HepG2 (cell line): ENCODE measurements around the gene PGP. TPM values are rescaled to one million over a fixed set of nuclear protein-coding genes. Genes with fewer than 3 reads are reported as not detected.

Experiments used
- HMGXB3 ChIP-seq: sonication (generic); formaldehyde crosslinking; IDR thresholded peaks from 2 replicates; pipeline ENCODE4 v1.4.0; 2020; ENCODE audit warnings: missing genetic modification reagents, borderline replicate concordance
- ZBTB40 ChIP-seq, 2 experiments: fragments of 450-650 bp in 1 of 2; sonication (generic) in 1 of 2; formaldehyde crosslinking in 1 of 2; IDR thresholded peaks; 2 replicates each; pipeline versions ENCODE4 v1.6.1 to v1.8.0; 2016 to 2022; ENCODE audit warnings: antibody characterized with exemption in 1 of 2, mild to moderate bottlenecking in 1 of 2, missing genetic modification reagents in 1 of 2
- ZHX2 ChIP-seq, 2 experiments: sonication (generic) in 1 of 2; formaldehyde crosslinking in 1 of 2; IDR thresholded peaks; 2 replicates each; pipeline versions ENCODE4 v1.6.1 to v1.9.0; 2014 to 2022; ENCODE audit warnings: antibody characterized with exemption in 1 of 2, borderline replicate concordance in 1 of 2, inconsistent platforms in 1 of 2, low read depth in 1 of 2, missing genetic modification reagents in 1 of 2
- ZMYM2 ChIP-seq: sonication (generic); formaldehyde crosslinking; IDR thresholded peaks from 2 replicates; pipeline ENCODE4 v1.8.0; 2022; ENCODE audit warnings: mild to moderate bottlenecking, missing genetic modification reagents
- ZNF263 ChIP-seq: sonication (generic); formaldehyde crosslinking; IDR thresholded peaks from 2 replicates; pipeline ENCODE4 v1.4.0; 2020; ENCODE audit warnings: missing genetic modification reagents
- ZNF550 ChIP-seq: sonication (generic); formaldehyde crosslinking; IDR thresholded peaks from 2 replicates; pipeline ENCODE4 v1.4.0; 2020; ENCODE audit warnings: mild to moderate bottlenecking, missing genetic modification reagents, borderline replicate concordance
- ZNF552 ChIP-seq: sonication (generic); formaldehyde crosslinking; IDR thresholded peaks from 2 replicates; pipeline ENCODE4 v1.9.0; 2022; ENCODE audit warnings: missing genetic modification reagents, mild to moderate bottlenecking, borderline replicate concordance
- ZNF737 ChIP-seq: sonication (generic); formaldehyde crosslinking; IDR thresholded peaks from 2 replicates; pipeline ENCODE4 v1.5.0; 2020; ENCODE audit warnings: missing genetic modification reagents, mild to moderate bottlenecking, borderline replicate concordance
- polyA plus RNA-seq, 8 experiments: library from polyadenylated mRNA; depleted of rRNA in 3 of 8; stranded (reverse) in 7 of 8; unstranded in 1 of 8; fragments of >200 nt; fragmentation: Illumina TruSeq in 4 of 8; extraction: Trizol in 4 of 8; gene quantifications; 2 replicates each; pipeline versions ENCODE4 v1.2.1 to v1.2.3, GENCODE V29; 2011 to 2016; ENCODE audit warnings: low read depth in 4 of 8, missing spikeins in 1 of 8, mixed read lengths in 1 of 8; ENCODE audit not compliant: insufficient read depth in 1 of 8
- total RNA-seq, 5 experiments: library from RNA; depleted of rRNA; stranded (reverse); fragments of >200 nt; fragmentation: Illumina TruSeq; extraction: Trizol; gene quantifications; 2 replicates each; pipeline ENCODE4 v1.2.3, GENCODE V29; 2016; ENCODE audit warnings: low read depth in 1 of 5

Gene PGP
- total and polyA plus RNA-seq, 2 of the 13 experiments (the other 11 are each of a cell fraction or from before 2014, with no cell fraction given) = 7.3 to 18.3 TPM

- no peak for TF ChIP-seq ZHX2 (IDR thresholded peaks at IDR 0.05; ENCODE audit: low read depth)
- TF ChIP-seq ZHX2 (CRISPR knock-in tag; IDR thresholded peaks at IDR 0.05; ENCODE audit: borderline replicate concordance) = no peak
- TF ChIP-seq HMGXB3 = no peak
- 0 out of 2 replicates have a peak, but pooled peaks have one; percentile 22 for TF ChIP-seq ZNF263 (CRISPR knock-in tag)
- TF ChIP-seq ZMYM2 (CRISPR knock-in tag) = peak; percentile 91
- TF ChIP-seq ZNF552 = no peak
- TF ChIP-seq ZNF550 (CRISPR knock-in tag) = no peak
- TF ChIP-seq ZBTB40 (IDR thresholded peaks at IDR 0.05) = no peak
- TF ChIP-seq ZBTB40 (CRISPR knock-in tag; IDR thresholded peaks at IDR 0.05) = 0 out of 2 replicates have a peak, but pooled peaks have one; percentile 30
- TF ChIP-seq ZNF737 (CRISPR knock-in tag) = no peak
Observed at GRCh38 chr16:2194852-2195321, 19.8 kb downstream of the PGP start (continued).
